HG03342 (cell line): ENCODE data around the gene UNCX.

Experiments used
- ATAC-seq: cut with Tn5 transposase; IDR thresholded peaks from one replicate; pipeline ENCODE4 v1.9.1; 2021; ENCODE audit warnings: mild to moderate bottlenecking, moderate library complexity; ENCODE audit not compliant: unreplicated experiment

Gene UNCX

GRCh38 chr7:1214516-1214915 lies 18.2 kb upstream of the UNCX start:
- no peak for ATAC-seq

DNA sequence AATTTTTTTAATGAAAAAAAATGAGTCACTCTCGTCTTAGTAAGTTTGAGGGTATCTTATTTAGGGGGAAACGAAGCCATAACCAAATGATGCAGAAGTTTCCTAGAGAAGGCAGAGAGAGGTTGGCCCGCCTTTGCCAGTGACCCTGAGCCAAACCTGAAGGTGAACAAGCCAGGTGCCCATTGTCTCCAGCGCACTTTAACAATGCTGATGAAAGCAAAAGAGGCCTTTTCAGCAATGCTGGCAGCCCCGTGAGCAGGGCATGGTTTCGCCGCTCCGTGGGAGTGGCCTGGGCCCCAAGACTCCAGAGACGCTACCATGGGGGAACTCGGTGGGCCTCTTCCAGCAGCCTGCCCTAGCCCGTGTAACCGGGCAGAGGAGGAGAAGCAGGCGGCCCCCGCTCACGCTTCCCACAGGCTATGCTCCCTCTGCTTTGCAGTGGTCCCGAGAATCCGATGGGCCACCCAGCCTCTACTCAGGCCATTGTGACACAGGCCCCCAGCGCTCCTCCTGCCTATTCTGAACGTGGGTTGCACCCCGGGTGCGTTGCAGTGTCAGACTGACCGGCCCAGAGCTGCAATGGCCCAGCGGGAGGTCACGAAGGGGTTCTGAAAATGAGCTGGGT lies 14.0 kb upstream of the UNCX start:
- ATAC-seq, result no peak

- ATAC-seq, result no peak
These were observed 13.2 kb upstream of the UNCX start for GRCh38 chr7:1219498-1219897.

DNA sequence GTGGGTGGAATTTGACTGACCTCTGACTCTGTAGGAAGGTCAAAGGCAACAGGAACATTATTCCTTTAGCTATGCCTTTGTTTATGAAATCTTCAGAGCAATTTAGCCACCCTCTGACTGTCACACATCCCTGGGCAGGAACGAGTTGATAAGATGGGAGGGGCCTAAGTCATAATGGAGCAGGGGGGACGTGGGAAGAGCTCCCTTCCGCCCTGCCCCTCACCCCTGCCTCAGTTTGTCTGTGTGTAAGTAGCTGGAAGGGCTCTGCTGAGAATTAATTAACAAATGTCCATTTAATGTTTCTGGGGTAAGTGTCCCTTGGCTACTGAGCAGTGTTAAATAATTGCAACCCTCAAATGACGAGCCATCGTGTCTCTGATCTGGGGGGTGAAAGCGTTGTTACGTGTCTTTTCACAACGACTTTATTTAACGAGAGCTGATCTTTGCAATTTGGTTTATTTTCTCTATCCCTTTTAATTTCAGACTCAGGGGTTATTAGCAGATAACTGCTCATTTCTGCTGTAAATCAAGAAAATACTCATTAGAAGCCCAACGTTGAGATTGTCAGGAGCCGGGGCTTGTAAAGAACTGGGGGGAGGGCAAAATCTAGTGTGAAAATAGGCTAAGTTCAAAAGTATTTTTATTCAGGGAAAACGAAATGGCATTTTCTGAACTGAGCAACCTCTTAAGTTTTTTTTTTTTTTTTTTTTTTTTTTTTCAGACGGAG lies 12.5 kb upstream of the UNCX start:
- no peak for ATAC-seq

DNA sequence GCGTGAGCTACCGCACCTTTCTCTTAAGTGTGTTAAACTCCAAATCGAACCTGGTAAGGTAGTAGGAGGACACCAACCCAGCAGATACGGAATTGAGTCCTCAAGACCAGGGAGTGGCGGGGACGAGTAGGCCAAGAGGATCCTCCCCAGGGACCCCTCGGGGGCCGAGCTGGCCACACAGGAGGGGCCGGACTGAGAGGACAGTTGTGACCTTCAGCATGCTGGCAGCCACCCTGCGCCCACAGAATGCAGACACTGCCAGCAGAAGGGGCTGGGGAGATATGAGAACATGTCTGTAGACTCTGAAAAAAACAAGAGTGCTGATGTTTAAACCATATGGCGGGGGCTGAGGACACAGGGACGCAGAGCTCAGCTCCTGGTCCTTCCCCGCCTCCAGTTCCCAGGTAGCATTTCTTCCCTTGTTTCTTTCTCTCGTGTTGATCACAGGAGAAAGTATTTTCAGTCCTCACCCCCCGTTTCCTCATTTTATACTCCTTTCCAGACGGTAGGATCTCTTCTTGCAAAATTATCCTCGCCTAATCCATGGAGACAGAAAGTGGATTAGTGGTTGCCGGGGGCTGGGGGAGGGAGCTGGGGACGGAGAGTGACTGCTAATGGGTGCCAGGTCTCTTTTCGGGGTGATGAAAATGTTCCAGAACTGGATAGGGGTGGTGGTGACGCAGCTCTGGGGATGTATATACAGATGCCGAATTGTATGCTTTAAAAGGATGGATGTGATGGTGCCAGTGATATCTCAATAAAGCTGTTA lies 11.5 kb upstream of the UNCX start:
- ATAC-seq, result no peak

DNA sequence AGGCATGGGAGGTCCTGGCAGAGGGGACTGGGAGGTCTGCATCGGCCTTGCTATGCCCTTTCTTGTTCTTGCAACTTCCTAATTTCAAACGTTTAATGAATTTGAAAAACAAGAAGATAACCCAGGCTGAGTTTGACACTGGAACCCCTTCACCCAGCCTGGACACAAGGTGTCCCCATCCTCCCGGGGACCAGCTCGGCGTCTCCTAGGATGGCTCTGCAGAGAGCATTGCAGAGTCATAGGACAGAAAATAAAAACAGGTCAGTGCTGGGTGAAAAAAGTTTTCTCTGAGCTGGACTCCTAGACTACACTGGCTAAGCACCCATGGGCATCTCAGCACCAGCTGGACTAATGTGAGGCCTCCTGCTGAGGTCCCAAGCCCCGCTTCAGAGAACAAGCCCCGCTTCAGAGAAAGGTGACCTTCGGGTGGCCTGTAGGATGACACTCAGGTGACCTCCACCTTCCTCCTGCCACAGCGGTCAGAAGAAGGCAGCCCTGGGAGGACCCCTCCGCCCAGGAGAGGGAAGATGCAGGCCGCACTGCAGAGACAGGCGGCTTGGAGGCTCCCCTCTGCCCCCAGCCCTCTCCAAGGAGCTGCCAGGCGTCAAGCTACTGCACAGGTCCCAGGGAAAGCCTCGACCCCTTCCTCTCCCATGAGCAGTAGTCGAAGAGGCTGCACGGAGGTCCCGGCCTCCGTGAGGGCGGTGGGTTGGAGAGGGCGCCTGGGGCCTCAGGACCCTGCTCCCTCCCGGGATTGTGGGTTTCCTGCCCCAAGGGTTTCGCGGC lies 9.3 kb upstream of the UNCX start:
- ATAC-seq, result no peak

DNA sequence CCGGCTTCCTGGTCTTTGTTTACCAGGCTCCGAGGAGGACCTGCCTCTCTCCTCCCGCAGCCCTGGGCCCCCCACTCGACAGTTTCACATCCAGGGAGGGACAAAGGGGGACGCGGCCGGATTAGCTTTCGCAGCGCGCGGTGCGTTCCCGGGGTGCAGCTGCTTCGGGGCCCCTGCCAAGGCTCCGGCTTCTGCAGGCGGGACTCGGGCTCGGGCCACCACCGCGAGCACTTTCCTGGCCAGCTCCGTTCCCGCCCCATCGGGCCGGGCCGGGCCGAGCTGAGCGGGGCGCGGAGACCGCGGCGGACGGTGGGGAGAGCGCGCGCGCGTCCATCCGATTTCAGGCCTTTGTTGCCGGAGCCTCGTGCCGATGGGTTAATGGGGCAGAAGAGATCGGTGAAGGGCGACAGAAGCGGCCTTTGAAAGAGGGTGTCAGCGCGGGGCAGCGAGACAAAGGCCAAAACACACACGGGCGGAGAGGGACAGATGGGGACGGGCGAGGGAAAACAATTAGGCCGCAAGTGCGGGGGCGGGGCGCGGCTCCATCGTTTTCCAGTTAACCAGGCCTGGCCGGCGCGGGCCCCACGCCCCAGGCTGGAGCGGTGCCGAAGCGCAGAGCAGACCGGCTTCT lies 8.5 kb upstream of the UNCX start:
- no peak for ATAC-seq

- no peak for ATAC-seq
These were observed 7.6 kb upstream of the UNCX start for GRCh38 chr7:1225030-1225429.

GRCh38 chr7:1225441-1226185 lies 7.1 kb upstream of the UNCX start:
- ATAC-seq, result no peak

GRCh38 chr7:1226186-1226901 lies 6.3 kb upstream of the UNCX start:
- no peak for ATAC-seq

DNA sequence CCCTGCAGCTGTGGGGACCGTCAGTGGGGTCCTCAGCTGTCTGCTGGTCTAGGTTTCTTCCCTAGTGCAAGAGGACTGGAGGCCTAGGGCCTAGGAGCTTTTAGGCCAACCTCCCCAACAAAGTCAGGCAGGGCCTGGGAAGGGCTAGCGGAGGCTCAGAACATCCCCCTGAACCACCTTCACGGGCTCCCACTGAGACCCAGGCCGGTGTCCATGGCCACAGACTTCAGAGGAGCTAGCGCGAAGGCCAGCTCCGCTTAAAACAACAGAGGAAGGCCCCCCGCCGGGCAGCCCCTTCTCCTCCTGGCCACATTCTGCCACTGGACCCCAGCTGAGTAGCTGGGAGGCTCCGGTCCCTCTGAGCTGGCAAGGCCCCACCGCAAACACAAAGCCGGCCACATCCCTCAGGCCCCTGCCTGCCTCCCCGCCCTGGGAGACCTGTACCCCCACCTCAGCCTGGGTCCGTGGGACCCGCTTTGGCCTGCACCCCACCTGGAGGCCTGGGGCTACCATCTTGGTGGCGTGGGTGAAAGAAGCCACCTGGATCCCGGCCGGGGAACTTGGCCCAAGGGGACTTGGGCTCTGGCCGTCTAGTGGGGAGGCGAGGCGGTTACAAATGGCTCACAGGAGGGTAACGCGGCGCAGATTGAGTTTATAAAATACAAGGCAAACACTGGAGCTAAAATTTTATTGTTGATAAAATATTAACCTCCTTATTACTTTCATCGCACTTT lies 5.4 kb upstream of the UNCX start:
- ATAC-seq, result no peak

DNA sequence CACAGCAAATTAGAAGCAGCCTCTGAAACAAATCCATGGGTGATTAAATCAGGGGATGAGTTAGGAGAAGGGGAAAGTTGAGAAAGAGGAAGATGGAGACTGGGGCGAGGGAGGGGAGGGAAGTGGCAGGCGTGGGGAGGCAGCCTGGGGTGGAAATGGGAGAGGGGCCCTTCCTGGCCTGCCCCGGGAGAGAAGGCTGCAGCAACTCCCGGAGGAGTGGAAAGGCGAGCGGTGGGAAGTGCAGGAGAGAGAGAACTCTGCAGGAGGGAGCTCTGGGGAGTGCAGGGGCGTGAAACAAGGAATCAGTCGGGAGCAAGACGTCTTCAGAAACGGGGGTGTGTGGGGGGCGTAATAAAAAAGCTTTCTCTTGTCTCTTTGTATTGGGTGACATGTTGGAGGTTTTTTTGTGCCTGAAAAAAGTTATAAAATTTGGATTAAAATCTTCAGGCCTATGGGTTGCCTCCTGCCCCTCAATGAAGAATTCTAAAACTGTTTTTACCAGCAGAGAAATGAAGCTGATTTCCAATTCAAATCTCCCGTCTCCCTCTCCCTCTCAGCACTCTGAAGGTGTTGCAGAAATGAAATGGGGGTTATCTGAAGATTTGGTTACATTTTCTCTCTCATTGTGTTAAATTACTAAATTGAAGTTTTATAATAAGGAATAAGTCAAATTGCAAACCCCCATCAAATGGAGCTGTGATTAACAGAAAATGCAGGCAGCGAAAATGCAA lies 4.7 kb upstream of the UNCX start:
- no peak for ATAC-seq

GRCh38 chr7:1228545-1229201 lies 4.0 kb upstream of the UNCX start:
- ATAC-seq, result no peak

- ATAC-seq, result no peak
These were observed 3.3 kb upstream of the UNCX start for GRCh38 chr7:1229202-1229947.

DNA sequence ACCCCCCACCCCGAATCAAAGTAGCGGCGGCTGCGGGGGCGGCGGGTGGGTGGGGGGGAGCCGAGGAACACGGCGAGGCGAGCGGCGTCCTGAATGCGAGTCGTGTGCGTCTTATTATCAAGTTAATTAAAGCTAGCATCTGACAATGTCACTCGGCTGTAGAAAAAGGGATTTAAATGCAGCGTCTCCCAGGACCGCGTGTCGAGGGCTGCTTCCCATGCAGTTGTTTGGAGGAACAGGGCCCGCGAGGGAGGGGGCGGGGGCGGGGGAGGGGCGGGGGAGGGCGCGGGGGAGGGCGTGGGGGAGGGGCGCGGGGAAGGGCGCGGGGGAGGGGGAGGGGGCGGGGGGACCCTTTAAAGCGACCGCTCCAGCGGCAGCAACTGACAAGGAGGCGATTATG lies 2.7 kb upstream of the UNCX start:
- ATAC-seq, result no peak

DNA sequence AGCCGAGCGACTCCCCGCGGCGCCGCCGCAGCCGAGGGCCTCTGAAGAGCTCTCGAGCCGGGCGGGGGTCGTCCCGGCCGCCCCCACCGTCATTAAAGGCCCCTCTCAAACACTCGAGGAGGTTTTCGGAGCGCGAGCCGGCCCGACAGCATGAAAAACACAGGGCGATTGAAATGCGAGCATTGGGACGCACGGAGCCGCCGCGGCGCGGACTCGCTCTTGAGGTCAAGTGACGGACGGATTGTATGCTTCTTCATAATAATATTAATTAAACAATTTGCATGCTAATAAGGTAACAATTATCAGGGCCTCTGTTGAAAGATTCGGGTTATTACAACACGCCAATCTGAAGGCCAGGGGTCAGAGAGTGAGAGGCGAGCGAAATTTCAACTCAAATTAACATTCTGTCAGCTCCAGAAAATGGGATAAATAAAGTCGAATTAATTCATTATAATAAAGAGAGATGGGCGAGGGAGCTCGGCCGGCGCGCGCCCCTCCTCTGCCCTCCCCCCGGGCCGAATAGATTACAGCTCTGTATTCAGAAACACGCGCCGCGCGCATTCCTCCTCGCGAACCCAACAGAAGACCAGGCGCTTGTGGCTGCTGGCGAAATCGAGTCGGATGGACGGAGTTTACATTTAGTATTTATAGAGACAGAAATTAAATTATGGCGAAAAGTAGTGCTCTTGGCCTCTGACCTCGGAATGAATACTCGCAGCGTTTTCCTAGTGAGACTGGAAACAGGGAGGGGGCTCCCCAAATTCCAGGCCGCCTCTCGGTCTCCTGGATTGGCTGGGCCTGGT lies 2.1 kb upstream of the UNCX start:
- no peak for ATAC-seq
